PC-9 (cell line): ENCODE measurements around the gene LYPLA2. TPM values are rescaled to one million over a fixed set of nuclear protein-coding genes. Genes with fewer than 3 reads are reported as not detected.

Source experiments
- BruUV-seq: library from RNA; stranded (reverse); fragments of 400-500 nt; replicated peaks from 2 replicates; lab custom pipeline; 2021; lab: Mats Ljungman, UMichigan
- CTCF ChIA-PET: fragments of 300-600 bp; sonication (Branson Sonifier 250); formaldehyde crosslinking; loops from one replicate; lab custom pipeline; 2022; ENCODE audit warnings: antibody characterized with exemption; lab: Charles Lee
- POLR2A ChIA-PET: fragments of 300-600 bp; sonication (Branson Sonifier 250); formaldehyde crosslinking; loops from one replicate; lab custom pipeline; 2022; ENCODE audit warnings: antibody characterized with exemption; ENCODE audit not compliant: unreplicated experiment; lab: Charles Lee
- DNase-seq, 2 experiments: peaks; one replicate each; pipeline versions ENCODE4 v3.0.0 to v3.0.0-alpha.2; 2015 to 2022; ENCODE audit warnings: mixed read lengths in 1 of 2
- H2AFZ ChIP-seq: fragments of 200-600 bp; sonication (generic); 2 replicates; pipeline ENCODE4 v1.8.1; 2017; ENCODE audit warnings: antibody characterized with exemption
- H3F3A ChIP-seq: fragments of 200-600 bp; sonication (generic); 2 replicates; pipeline ENCODE4 v1.8.1; 2017; ENCODE audit warnings: antibody characterized with exemption, mild to moderate bottlenecking, low read depth; ENCODE audit not compliant: insufficient read depth
- H3K27ac ChIP-seq: fragments of 200-600 bp; sonication (generic); 2 replicates; pipeline ENCODE4 v1.6.1; 2016; ENCODE audit warnings: mixed run types
- H3K27me3 ChIP-seq: fragments of 200-600 bp; sonication (generic); 2 replicates; pipeline ENCODE4 v1.6.1; 2016; ENCODE audit warnings: low read depth, mixed run types; ENCODE audit not compliant: insufficient read depth
- H3K36me3 ChIP-seq: fragments of 200-600 bp; sonication (generic); 2 replicates; pipeline ENCODE4 v1.6.1; 2016; ENCODE audit warnings: low read depth, mixed run types
- H3K4me1 ChIP-seq: fragments of 200-600 bp; sonication (generic); replicated peaks from 2 replicates; pipeline ENCODE4 v1.6.1; 2016; ENCODE audit warnings: mixed run types; ENCODE audit not compliant: insufficient read depth
- H3K4me2 ChIP-seq: fragments of 200-600 bp; sonication (generic); 2 replicates; pipeline ENCODE4 v1.6.1; 2017; ENCODE audit warnings: mixed run types
- H3K4me3 ChIP-seq: fragments of 200-600 bp; sonication (generic); 2 replicates; pipeline ENCODE4 v1.6.1; 2016; ENCODE audit warnings: mixed run types
- H3K79me2 ChIP-seq: fragments of 200-600 bp; sonication (generic); 2 replicates; pipeline ENCODE4 v1.6.1; 2017; ENCODE audit warnings: low read depth, mixed run types
- H3K9me2 ChIP-seq: fragments of 200-600 bp; sonication (generic); 2 replicates; pipeline ENCODE4 v1.8.1; 2017; ENCODE audit warnings: mild to moderate bottlenecking; ENCODE audit not compliant: insufficient read depth
- H3K9me3 ChIP-seq: fragments of 200-600 bp; sonication (generic); 2 replicates; pipeline ENCODE4 v1.8.1; 2016; ENCODE audit warnings: low read depth; ENCODE audit not compliant: insufficient read depth
- H4K20me1 ChIP-seq: fragments of 200-600 bp; sonication (generic); 2 replicates; pipeline ENCODE4 v1.8.1; 2017; ENCODE audit not compliant: insufficient read depth
- CTCF ChIP-seq: fragments of 200-600 bp; sonication (generic); conservative IDR thresholded peaks from 2 replicates; pipeline ENCODE4 v1.6.1; 2017; ENCODE audit warnings: mixed run types, antibody characterized with exemption, mild to moderate bottlenecking, moderate library complexity
- EZH2 ChIP-seq: fragments of 200-600 bp; sonication (generic); IDR thresholded peaks from 2 replicates; pipeline ENCODE4 v1.8.0; 2017; ENCODE audit warnings: antibody characterized with exemption, low read depth
- intact Hi-C: fragments of 100-400 bp; cut with micrococcal nuclease; formaldehyde crosslinking; loops from one replicate; pipeline ENCODE4 v1.10.0; 2022; ENCODE audit not compliant: unreplicated experiment
- total RNA-seq: library from RNA; stranded (reverse); gene quantifications from 2 replicates; pipeline ENCODE4 v1.2.3, GENCODE V29; 2021

The LYPLA2 gene
- total RNA-seq, 1 experiment from 2014 or later = 90.1 TPM

- no peaks in the 10 kb centered on the region for H4K20me1 ChIP-seq
- CTCF ChIA-PET = no interaction called here
- intact Hi-C loops = no loop called here
These were observed 15.3 kb downstream of the LYPLA2 start for GRCh38 chr1:23806280-23806679.

GRCh38 chr1:23807453-23807852 is 16.5 kb downstream of the LYPLA2 start:
- Histone ChIP-seq H3K4me3 (no peak overlapping the region), H4K20me1 (no peaks in the 10 kb centered on the region), H3K27ac (no peak overlapping the region), H3K4me2 (no peak overlapping the region), H3F3A (no peaks in the 10 kb centered on the region; the same call in 1 of the 2 replicates), H3K9me3 (no peaks in the 10 kb centered on the region), H3K79me2 (no peaks in the 10 kb centered on the region), H3K9me2 (no peaks in the 10 kb centered on the region), H2AFZ (no peak overlapping the region), H3K4me1 (no peaks in the 10 kb centered on the region), H3K27me3 (no peaks in the 10 kb centered on the region), H3K36me3 (no peaks in the 10 kb centered on the region)
- no TSS peak for BruUV-seq
- intact Hi-C loops = no loop called here
- ChIA-PET POLR2A (no interaction called here), CTCF (interaction anchor here (0.6 kb wide), 1 partner anchor 11 kb away, joined by 3 read pairs; no protein-coding TSS in a partner anchor)
- no peak for TF ChIP-seq EZH2
- TF ChIP-seq CTCF = no peak
- no peak for DNase-seq

More at GRCh38 chr1:23806280-23806679, 15.3 kb downstream of the LYPLA2 start:
- Histone ChIP-seq H2AFZ (no peak overlapping the region), H3F3A (peaks cover 2% of the 10 kb centered on the region; the same call in 1 of the 2 replicates), H3K9me3 (no peaks in the 10 kb centered on the region), H3K9me2 (no peaks in the 10 kb centered on the region), H3K4me3 (no peak overlapping the region), H3K4me2 (no peak overlapping the region), H3K27ac (no peak overlapping the region), H3K79me2 (no peaks in the 10 kb centered on the region), H3K36me3 (no peaks in the 10 kb centered on the region), H3K27me3 (no peaks in the 10 kb centered on the region), H3K4me1 (0 out of 2 replicates have a peak, but pooled peaks cover 6% of the 10 kb centered on the region)
- BruUV-seq = no TSS peak
- POLR2A ChIA-PET = no interaction called here
- TF ChIP-seq CTCF (no peak), EZH2 (no peak)
- DNase-seq = no peak

GRCh38 chr1:23809751-23810171 is 18.8 kb downstream of the LYPLA2 start:
- Histone ChIP-seq H3K4me1 (no peaks in the 10 kb centered on the region), H3K4me2 (no peak overlapping the region), H3K27me3 (no peaks in the 10 kb centered on the region), H2AFZ (no peak overlapping the region), H3K4me3 (no peak overlapping the region), H3K36me3 (no peaks in the 10 kb centered on the region), H3K27ac (no peak overlapping the region), H3F3A (no peaks in the 10 kb centered on the region; the same call in 1 of the 2 replicates), H3K9me2 (no peaks in the 10 kb centered on the region), H3K9me3 (no peaks in the 10 kb centered on the region), H3K79me2 (no peaks in the 10 kb centered on the region), H4K20me1 (no peaks in the 10 kb centered on the region)
- peak in 1 of 2 experiments; percentile 66 for DNase-seq
- intact Hi-C loops = loop anchor here (1.0 kb wide), 2 partner anchors 59 to 108 kb away; partner anchors contain the start of gene FUCA1
- ChIA-PET POLR2A (no interaction called here), CTCF (interaction anchor here (0.7 to 1.7 kb wide), 4 partner anchors 35 to 65 kb away, joined by 3 to 4 read pairs (median 4); partner anchors contain the start of gene FUCA1)
- no TSS peak for BruUV-seq
- TF ChIP-seq EZH2 (no peak), CTCF (peak; percentile 68)
